Retinal pigment epithelial cell (primary cell): ENCODE data around the gene CHPT1.

Experiments used
- DNase-seq: peaks from one replicate; pipeline ENCODE4 v3.0.0-alpha.2; 2010; ENCODE audit warnings: low read depth
- H3K4me3 ChIP-seq: 2 replicates; pipeline ENCODE4 v1.5.1; 2011; ENCODE audit warnings: mild to moderate bottlenecking, low read length, control low read depth, moderate library complexity
- TF ChIP-seq, protein P1 (sequence below): conservative IDR thresholded peaks from 2 replicates; pipeline ENCODE4 v1.5.1; 2011; ENCODE audit warnings: low read depth, low read length, control low read depth, inconsistent platforms

Gene CHPT1

DNA sequence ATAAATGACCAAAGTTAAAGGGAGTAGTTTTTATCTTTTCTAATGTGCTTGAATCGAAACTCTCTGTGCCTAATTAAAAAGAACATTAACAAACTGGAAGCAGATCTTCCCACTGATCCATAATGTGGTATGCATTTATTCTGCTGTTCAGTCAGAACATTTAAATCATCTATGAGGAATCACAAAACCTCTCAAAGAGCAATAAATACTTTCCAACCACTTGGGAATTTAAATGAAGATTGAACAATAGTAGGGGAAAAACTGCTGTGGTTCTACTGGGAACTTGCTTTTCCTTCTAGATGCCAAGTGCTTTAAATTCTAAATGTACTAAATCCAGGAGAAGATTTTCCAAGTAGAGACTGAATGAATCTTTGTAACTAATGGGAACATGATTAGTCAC, 12.3 kb upstream of the CHPT1 start:
- TF ChIP-seq, protein P1, sequence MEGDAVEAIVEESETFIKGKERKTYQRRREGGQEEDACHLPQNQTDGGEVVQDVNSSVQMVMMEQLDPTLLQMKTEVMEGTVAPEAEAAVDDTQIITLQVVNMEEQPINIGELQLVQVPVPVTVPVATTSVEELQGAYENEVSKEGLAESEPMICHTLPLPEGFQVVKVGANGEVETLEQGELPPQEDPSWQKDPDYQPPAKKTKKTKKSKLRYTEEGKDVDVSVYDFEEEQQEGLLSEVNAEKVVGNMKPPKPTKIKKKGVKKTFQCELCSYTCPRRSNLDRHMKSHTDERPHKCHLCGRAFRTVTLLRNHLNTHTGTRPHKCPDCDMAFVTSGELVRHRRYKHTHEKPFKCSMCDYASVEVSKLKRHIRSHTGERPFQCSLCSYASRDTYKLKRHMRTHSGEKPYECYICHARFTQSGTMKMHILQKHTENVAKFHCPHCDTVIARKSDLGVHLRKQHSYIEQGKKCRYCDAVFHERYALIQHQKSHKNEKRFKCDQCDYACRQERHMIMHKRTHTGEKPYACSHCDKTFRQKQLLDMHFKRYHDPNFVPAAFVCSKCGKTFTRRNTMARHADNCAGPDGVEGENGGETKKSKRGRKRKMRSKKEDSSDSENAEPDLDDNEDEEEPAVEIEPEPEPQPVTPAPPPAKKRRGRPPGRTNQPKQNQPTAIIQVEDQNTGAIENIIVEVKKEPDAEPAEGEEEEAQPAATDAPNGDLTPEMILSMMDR: no peak
- no peak overlapping the region for H3K4me3 ChIP-seq
- DNase-seq: no peak

DNA sequence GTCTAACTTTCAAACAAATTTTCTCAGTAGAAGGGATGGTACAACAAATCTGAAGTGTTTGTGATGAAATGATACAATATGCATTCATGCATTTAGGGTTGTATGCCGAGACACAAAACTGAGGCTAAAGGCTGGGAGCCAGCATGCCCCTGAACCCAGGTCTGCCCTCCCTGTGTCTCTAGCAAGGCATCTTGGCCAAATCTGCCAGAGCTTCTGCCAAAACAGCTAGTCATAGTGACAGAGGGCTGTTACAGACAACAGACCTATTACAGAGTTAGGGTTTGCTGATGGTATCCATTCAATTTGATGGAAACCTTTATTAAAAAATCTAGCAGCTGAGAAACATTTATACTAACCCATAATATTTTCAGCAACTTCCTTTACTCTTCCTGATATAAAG, 11.3 kb upstream of the CHPT1 start:
- DNase-seq: no peak
- H3K4me3 ChIP-seq: no peak overlapping the region

DNA sequence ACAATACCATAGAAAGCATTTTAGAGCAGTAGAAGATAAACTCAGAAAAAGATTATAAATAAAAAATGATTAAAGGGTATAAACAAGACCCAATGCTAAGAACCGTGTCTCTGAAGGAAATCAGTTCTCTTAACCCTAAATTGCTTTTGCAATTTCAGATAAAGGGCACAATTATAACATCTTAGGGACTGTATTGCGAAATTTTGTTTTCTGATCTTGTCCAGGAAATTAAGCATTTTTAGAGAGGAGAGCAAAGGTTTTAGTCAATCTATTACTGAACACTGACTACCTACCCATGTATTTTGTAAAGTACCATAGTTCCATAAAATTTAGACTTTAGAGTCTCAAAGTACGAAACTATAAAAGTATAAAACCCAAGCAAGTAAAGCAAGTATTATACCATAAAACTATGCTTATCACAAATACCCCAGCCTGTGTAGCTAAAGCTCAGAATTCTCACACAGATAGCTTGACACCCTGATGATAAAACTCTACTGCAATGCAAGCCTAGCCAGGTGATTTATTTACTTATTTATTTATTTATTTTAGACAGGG, 6.8 kb upstream of the CHPT1 start:
- no peak overlapping the region for H3K4me3 ChIP-seq
- no peak for DNase-seq
- TF ChIP-seq, protein P1: no peak

More for the DNA sequence above, 11.3 kb upstream of the CHPT1 start:
- TF ChIP-seq, protein P1: no peak

DNA sequence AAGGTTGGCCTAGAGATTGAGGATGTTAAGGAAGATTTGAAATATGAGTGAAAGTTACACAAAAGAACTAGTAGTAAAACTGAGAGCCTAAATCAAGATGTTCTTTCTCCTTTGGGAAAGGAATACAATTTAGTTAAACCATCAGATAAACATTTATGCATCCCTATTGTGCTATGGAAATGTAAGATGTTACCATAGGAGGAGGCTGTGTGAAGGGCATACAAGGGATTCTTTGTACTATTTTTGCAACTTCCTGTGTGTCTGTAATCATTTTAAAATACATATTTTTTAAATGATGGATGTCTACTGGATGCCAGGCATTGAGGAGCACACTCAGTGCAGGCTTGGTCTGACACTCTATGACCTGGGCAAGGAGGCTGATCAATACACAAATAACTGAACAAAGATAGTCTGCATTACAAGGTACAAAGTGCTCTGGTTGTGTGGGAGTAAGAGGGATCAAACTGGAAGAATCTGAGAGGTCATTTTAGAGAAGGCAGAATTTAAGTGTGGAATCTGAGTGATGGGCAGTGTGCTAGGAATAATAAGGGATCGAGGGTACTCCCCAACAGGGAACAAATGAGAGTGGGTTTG, 5.8 kb upstream of the CHPT1 start:
- no peak overlapping the region for H3K4me3 ChIP-seq
- no peak for DNase-seq
- TF ChIP-seq, protein P1: no peak

DNA sequence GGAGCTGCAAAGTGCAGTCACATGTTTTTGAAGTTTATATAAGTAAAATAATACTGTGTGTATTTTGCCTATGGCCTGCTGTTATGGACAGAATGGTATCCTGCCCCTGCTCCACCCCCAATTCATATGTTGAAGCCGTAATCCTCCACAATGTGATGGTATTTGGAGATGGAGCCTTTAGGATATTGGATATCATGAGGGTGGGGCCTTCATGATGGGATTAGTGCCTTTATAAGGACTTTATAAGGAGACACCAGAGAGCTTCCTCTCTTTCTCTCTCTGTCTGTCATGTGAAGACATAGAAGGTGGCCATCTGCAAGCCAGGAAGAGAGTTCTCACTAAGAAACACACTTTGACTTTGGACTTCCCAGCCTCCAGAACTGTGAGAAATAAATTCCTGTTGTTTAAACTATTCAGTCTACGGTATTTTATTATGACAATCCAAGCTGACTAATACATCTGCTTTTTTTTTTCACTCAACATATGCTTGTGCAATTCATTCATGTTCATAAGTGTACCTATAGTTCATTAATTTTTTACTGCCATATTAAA, 3.1 kb upstream of the CHPT1 start:
- no peak overlapping the region for H3K4me3 ChIP-seq
- DNase-seq: no peak
- TF ChIP-seq, protein P1: no peak

DNA sequence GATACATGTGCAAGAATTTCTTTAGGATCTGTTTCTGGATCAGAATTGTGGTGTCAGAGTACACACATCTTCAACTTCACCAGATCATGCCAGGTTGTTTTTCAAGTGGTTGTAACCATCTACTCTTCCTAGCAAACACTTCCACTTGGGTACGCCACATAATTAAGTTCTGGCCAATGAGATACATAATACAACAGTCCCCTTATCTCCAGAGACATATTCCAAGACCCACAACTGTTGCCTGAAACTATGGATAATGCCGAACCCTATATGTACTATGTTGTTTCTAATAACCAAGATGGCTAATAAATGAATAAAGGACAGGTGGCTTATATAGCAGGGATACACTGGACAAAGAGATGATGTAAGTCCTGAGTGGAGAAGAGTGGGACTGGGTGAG, 2.5 kb upstream of the CHPT1 start:
- TF ChIP-seq, protein P1: no peak
- no peak overlapping the region for H3K4me3 ChIP-seq
- DNase-seq: no peak

DNA sequence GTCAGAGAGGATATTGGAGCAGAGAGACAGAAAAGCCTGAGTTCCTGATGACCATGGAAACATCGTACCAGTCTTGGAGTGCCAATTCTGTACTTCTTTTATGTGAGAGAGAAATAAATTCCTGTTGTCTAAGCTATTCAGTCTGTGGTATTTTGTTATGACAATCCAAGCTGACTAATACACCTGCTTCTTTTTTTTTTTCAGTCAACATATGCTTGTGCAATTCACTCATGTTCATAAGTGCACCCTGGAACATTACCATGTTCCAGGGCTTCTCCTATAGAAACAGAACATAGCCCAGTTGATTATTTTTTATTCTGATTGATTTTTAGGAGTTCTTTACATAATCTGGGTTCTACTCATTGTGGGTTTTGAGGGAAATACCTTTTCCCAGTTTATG, 1.7 kb upstream of the CHPT1 start:
- no peak for DNase-seq
- TF ChIP-seq, protein P1: no peak
- H3K4me3 ChIP-seq: no peak overlapping the region
